Ascending aorta (tissue), 2 donors: ENCODE data around the gene L2HGDH. TPM values are rescaled to one million over a fixed set of nuclear protein-coding genes. Genes with fewer than 3 reads are reported as not detected.

Experiments used
- DNase-seq, 2 donors: peaks; one replicate each; pipeline ENCODE4 v3.0.0-alpha.2; 2019; ENCODE audit warnings: low spot score in 2 of 2
- H3K27ac ChIP-seq, 2 donors: fragments of 200-600 bp; sonication (generic); one replicate each; pipeline ENCODE4 v1.5.1; 2016 to 2017; ENCODE audit warnings: mild to moderate bottlenecking in 1 of 2
- H3K27me3 ChIP-seq: fragments of 200-600 bp; sonication (generic); one replicate; pipeline ENCODE4 v1.5.1; 2017
- H3K36me3 ChIP-seq, 2 donors: fragments of 200-600 bp; sonication (generic); one replicate each; pipeline ENCODE4 v1.5.1; 2016
- H3K4me1 ChIP-seq, 2 donors: fragments of 200-600 bp; sonication (generic); one replicate each; pipeline ENCODE4 v1.5.1; 2016 to 2017; ENCODE audit warnings: mild to moderate bottlenecking in 1 of 2
- H3K4me3 ChIP-seq, 2 donors: fragments of 200-600 bp; sonication (generic); one replicate each; pipeline ENCODE4 v1.5.1; 2016 to 2017; ENCODE audit warnings: mild to moderate bottlenecking in 1 of 2
- H3K9me3 ChIP-seq, 2 donors: fragments of 200-600 bp; sonication (generic); one replicate each; pipeline ENCODE4 v1.5.1; 2016
- intact Hi-C: fragments of 100-400 bp; cut with DNase I; formaldehyde crosslinking; loops from one replicate; pipeline ENCODE4 v1.15.1; 2023
- total RNA-seq: library from RNA; depleted of rRNA; stranded (reverse); fragments of >200 nt; gene quantifications from one replicate; pipeline ENCODE4 v1.1.0, GENCODE V29; 2016
- TF ChIP-seq, protein P1 (sequence below), 3 experiments: fragments of 200-600 bp in 2 of 3; fragments of 450-650 bp in 1 of 3; sonication (generic) in 2 of 3; IDR thresholded peaks; one replicate each; pipeline ENCODE4 v1.5.1; 2016 to 2019; ENCODE audit warnings: antibody characterized with exemption in 3 of 3, mild to moderate bottlenecking in 1 of 3, moderate library complexity in 1 of 3

The L2HGDH gene
- total RNA-seq, 1 donor from 2014 or later, result 1.5 TPM

DNA sequence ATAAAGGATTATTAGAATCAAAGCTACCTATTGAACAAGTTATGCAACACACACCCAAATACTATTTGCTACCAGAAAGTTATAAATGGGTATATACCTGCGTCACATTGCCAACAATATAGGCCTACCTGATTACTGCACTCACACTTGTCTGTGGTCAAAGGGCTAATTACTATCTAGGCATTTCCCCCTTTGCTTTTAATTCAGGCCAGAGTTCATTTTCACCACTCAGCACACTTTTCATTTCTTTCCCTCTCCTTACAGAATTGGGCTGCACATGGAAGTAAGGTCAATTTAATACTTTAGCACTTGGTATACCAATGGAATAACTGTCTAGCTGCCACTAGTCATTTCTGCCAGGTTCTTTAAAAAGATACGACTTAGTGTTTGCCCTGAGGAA lies 82.3 kb downstream of the L2HGDH start:
- peaks cover 7 to 36% of the 10 kb centered on the region in 2 donors for H3K4me1 ChIP-seq
- DNase-seq, result no peak
- H3K27ac ChIP-seq, result peak overlapping the region; percentile 90 to 99
- intact Hi-C loops, result loop anchor here (2.0 to 5.0 kb wide), 6 partner anchors 83 to 1013 kb away; partner anchors contain the start of genes DMAC2L, L2HGDH, SAV1 and TMX1
- peak overlapping the region; percentile 88 to 93 for H3K4me3 ChIP-seq
- no peaks in the 10 kb centered on the region for H3K27me3 ChIP-seq
- TF ChIP-seq, protein P1, sequence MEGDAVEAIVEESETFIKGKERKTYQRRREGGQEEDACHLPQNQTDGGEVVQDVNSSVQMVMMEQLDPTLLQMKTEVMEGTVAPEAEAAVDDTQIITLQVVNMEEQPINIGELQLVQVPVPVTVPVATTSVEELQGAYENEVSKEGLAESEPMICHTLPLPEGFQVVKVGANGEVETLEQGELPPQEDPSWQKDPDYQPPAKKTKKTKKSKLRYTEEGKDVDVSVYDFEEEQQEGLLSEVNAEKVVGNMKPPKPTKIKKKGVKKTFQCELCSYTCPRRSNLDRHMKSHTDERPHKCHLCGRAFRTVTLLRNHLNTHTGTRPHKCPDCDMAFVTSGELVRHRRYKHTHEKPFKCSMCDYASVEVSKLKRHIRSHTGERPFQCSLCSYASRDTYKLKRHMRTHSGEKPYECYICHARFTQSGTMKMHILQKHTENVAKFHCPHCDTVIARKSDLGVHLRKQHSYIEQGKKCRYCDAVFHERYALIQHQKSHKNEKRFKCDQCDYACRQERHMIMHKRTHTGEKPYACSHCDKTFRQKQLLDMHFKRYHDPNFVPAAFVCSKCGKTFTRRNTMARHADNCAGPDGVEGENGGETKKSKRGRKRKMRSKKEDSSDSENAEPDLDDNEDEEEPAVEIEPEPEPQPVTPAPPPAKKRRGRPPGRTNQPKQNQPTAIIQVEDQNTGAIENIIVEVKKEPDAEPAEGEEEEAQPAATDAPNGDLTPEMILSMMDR (IDR thresholded peaks at IDR 0.05), result no peak
- H3K36me3 ChIP-seq, result no peaks in the 10 kb centered on the region
- no peaks in the 10 kb centered on the region for H3K9me3 ChIP-seq

DNA sequence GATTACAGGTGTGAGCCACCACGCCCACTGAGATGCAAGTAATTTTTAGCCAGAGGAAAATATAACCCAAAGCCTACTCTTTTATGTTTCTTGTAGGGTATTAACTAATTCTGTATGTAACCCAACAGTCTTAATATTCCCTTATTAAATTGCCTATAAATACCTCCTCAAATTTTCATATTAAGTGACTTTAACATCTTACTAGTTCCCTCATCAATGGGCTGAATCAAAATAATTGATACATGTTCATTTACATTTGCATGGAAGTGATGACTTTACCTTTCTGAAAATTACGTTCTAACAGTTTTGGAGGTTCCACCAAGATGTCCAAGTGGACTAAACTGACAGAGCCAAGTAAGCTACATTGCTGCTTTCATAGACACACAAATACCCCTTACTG lies 83.7 kb downstream of the L2HGDH start:
- Histone ChIP-seq H3K9me3 (no peaks in the 10 kb centered on the region), H3K27me3 (no peaks in the 10 kb centered on the region), H3K4me3 (no peak overlapping the region), H3K36me3 (no peaks in the 10 kb centered on the region), H3K4me1 (peaks cover 7 to 36% of the 10 kb centered on the region in 2 donors), H3K27ac (no peak overlapping the region)
- intact Hi-C loops, result no loop called here
- TF ChIP-seq, protein P1 (IDR thresholded peaks at IDR 0.05), result no peak
- DNase-seq, result no peak

DNA sequence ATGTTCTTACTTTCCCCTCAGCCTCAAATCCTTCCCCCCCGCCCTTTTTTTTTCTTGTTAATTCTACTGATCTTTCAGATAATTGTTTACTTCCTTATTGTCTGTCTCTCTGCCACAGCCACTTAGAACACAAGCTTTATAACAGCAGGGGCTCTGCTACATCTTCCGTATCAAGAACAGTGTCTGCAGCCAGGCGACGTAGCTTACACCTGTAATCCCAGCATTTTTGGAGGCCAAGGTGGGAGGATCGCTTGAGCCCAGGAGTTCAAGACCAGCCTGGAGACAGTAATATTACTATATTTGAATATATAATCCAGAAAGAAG lies 86.1 kb downstream of the L2HGDH start:
- Histone ChIP-seq H3K4me3 (peak overlapping the region; percentile 2 to 13), H3K9me3 (no peaks in the 10 kb centered on the region), H3K36me3 (no peaks in the 10 kb centered on the region), H3K27ac (peak overlapping the region in 1 of 2 donors; percentile 11), H3K27me3 (no peaks in the 10 kb centered on the region), H3K4me1 (peaks cover 7 to 46% of the 10 kb centered on the region in 2 donors)
- intact Hi-C loops, result no loop called here
- TF ChIP-seq, protein P1 (IDR thresholded peaks at IDR 0.05), result no peak
- DNase-seq, result no peak

DNA sequence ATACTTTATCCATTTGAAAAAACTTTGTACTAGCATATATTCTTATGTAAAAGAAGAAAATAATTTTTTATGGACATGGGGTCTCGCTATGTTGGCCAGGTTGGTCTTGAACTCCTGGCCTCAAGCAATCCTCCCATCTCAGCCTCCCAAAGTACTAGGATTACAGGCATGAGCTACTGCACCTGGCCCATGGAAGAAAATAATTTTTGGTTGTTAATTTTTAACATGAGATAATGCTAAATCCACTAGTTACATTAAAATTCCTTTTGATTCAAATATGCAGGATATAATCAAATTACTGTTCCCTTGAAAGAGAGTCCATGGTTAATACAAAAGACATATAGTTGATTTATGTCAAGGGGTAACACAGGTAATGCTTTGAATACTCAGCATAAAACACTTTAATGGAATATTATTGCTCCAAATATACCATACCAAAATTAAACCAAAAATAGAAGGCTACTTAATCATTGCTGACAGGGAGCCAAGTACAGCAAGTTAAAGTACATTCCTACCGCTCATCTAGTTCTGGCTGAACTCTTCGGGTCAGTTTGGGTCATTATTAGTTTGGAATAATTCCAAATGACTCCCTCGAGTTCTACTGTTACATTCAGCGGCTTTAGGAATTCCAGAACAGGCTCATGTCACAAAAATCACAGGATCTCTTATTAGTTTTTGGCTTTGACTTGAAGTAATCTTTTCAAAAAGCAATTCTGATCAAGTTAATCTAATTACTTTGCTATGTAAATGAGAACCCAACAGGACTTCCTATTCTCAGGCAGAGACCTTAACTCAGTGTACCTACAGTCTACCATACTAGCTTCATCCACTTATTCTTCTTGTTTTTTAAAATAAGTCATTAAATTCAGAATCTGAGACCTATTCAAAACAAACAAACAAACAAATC lies 86.7 kb downstream of the L2HGDH start:
- TF ChIP-seq, protein P1 (IDR thresholded peaks at IDR 0.05), result no peak
- intact Hi-C loops, result no loop called here
- no peak for DNase-seq
- Histone ChIP-seq H3K27ac (peak overlapping the region in 1 of 2 donors; percentile 61), H3K4me3 (peak overlapping the region; percentile 2 to 13), H3K9me3 (no peaks in the 10 kb centered on the region), H3K27me3 (no peaks in the 10 kb centered on the region), H3K4me1 (peaks cover 7 to 46% of the 10 kb centered on the region in 2 donors), H3K36me3 (no peaks in the 10 kb centered on the region)

DNA sequence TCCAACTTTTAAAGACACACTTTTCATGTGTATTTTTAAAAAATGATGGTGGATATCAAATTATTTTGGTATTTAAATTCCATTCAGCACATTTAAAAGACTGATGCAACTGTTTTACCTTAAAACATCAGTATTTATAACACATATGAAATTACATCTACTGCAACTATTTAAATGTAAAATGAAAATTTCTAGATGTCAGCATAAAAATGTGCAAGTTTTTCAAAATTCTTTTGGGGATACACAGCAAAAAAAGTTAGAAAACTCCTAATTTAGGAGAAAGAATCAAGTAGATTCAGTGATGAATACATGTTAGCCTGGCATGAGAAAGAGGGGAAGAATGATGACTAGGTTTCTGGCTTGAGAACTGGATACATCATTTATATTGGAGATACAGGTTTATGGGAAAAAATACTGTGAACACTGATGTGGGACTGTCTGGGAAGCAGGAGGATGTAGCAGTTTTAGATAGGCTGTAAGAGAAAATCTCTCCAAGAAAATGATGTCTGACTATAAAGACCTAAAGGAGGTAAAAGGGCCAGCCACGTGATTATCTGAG lies 89.9 kb downstream of the L2HGDH start:
- no peak overlapping the region for H3K4me3 ChIP-seq
- DNase-seq, result no peak
- H3K36me3 ChIP-seq, result no peaks in the 10 kb centered on the region
- intact Hi-C loops, result no loop called here
- no peaks in the 10 kb centered on the region for H3K9me3 ChIP-seq
- H3K27me3 ChIP-seq, result no peaks in the 10 kb centered on the region
- TF ChIP-seq, protein P1 (IDR thresholded peaks at IDR 0.05), result no peak
- H3K4me1 ChIP-seq, result peaks cover 3 to 25% of the 10 kb centered on the region in 2 donors
- H3K27ac ChIP-seq, result no peak overlapping the region
